ENCODE data around the gene ZER1. TPM values are rescaled to one million over a fixed set of nuclear protein-coding genes. Genes with fewer than 3 reads are reported as not detected.

The ZER1 gene
- total and polyA plus RNA-seq, 2 of the 8 experiments (the other 6 are each of a cell fraction or from before 2014, with no cell fraction given), result 20.5 to 26.6 TPM

DNA sequence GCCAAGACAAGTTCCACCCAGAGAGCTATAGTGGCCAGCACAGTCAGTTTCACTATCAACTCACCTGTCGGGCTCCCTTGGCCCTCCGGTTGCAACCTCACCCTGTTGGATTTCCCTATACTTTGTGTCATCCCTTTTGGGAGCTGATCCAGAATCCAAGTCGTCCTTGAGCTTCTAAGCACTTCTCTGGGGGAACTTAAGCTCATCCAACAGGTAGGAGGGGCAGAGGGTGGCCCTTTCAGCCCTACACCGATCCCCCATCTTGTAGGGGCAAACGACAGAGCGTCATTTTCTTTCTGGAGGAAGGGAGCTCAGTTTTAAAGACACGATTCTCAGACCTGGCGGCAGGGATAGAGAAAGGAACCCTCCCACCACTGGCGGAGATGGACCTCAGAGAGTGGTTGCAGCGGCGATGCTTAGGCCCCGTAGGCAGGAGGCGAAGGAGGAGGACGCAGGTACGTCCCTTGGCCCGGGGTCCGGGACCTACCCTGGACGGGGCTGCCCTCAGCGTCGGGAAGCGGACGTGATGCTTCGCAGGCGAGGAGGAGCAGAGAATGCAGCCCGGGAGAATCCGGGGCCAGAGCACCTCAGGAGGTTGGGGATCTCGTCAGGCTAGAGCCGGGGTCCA lies 519 bp downstream of the ZER1 start (continued):
- TF ChIP-seq CBX8 (IDR thresholded peaks at IDR 0.05; ENCODE audit: borderline replicate concordance, low read depth, low read length) (no peak), PHF8 (conservative IDR thresholded peaks at IDR 0.05; ENCODE audit: low read depth, low read length) (0 out of 2 replicates have a peak, but pooled peaks have one; percentile 21), POLR2AphosphoS5 (IDR thresholded peaks at IDR 0.05; ENCODE audit: low read depth, low read length) (no peak), GTF2F1 (IDR thresholded peaks at IDR 0.05; ENCODE audit: borderline replicate concordance, low read depth, low read length) (no peak)
